ENCODE measurements around the gene EBF4. TPM values are rescaled to one million over a fixed set of nuclear protein-coding genes. Genes with fewer than 3 reads are reported as not detected.
"Not testable (repeated sequence)": the region's sequence is repeated elsewhere in the genome, so short reads cannot be mapped to it uniquely, and the experiment has no call there.

Gene EBF4
- polyA plus RNA-seq, 3 donors = 0.12 TPM; not detected in 2

DNA sequence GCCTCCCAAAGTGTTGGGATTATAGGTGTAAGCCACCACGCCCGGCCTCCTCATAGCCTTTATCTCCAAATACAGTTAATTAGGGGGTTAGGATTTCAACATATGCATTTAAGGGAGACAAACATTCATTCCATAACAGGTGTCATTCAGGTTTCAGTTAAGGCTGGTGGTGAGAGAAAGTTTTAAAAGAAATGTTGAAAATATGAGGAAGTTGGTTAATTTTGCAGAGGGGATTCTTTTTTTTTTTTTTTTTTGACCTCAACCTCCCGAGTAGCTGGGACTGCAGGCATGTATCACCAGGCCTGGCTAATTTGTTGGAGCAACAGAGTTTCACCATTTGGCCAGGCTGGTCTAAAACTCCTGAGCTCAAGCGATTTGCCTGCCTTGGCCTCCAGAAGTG, 12.5 kb upstream of the EBF4 start:
- peaks cover 3 to 5% of the 10 kb centered on the region in 2 donors for H3K4me1 ChIP-seq (ENCODE audit: control insufficient read depth in 1 of 2, insufficient read depth in 2 of 2, low read length in 2 of 2)
- Mint-ChIP-seq H3K27ac (no peak overlapping the region), H3K27me3 (ENCODE audit: low read depth in 3 of 3) (peaks cover 0 to 7% (median 2%) of the 10 kb centered on the region in 3 donors), H3K4me1 (peaks cover 2% of the 10 kb centered on the region), H3K9me3 (peaks cover 6 to 17% (median 7%) of the 10 kb centered on the region in 7 donors), H3K4me3 (no peak overlapping the region), H3K36me3 (no peaks in the 10 kb centered on the region)
- intact Hi-C loops (cut with micrococcal nuclease) = loop anchor here in 1 of 2 donors (10.0 kb wide), 1 partner anchor 315 kb away; no protein-coding TSS in a partner anchor
- H3K79me2 ChIP-seq (ENCODE audit: insufficient read depth, low read length) = no peaks in the 10 kb centered on the region
- H3K4me3 ChIP-seq (replicated peaks in 1 of 3; ENCODE audit: low read depth in 2 of 3, low read length in 3 of 3) = no peak overlapping the region
- no peak overlapping the region for H3K9ac ChIP-seq (ENCODE audit: insufficient read depth, low read length, poor library complexity, severe bottlenecking)
- no peaks in the 10 kb centered on the region for H3K27me3 ChIP-seq (ENCODE audit: control insufficient read depth in 2 of 2, insufficient read depth in 2 of 2, low read length in 2 of 2)
- H3K36me3 ChIP-seq (replicated peaks in 1 of 2; ENCODE audit: control insufficient read depth in 1 of 2, insufficient read depth in 2 of 2, low read length in 2 of 2) = no peaks in the 10 kb centered on the region
- TF ChIP-seq, protein P1, sequence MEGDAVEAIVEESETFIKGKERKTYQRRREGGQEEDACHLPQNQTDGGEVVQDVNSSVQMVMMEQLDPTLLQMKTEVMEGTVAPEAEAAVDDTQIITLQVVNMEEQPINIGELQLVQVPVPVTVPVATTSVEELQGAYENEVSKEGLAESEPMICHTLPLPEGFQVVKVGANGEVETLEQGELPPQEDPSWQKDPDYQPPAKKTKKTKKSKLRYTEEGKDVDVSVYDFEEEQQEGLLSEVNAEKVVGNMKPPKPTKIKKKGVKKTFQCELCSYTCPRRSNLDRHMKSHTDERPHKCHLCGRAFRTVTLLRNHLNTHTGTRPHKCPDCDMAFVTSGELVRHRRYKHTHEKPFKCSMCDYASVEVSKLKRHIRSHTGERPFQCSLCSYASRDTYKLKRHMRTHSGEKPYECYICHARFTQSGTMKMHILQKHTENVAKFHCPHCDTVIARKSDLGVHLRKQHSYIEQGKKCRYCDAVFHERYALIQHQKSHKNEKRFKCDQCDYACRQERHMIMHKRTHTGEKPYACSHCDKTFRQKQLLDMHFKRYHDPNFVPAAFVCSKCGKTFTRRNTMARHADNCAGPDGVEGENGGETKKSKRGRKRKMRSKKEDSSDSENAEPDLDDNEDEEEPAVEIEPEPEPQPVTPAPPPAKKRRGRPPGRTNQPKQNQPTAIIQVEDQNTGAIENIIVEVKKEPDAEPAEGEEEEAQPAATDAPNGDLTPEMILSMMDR (IDR thresholded peaks at IDR 0.05) = no peak
- DNase-seq = no peak
- H3K4me2 ChIP-seq (replicated peaks; ENCODE audit: extremely low read depth, low read length, poor library complexity, severe bottlenecking) = no peak overlapping the region
- H2AFZ ChIP-seq (ENCODE audit: insufficient read depth, low read depth, low read length, poor library complexity, severe bottlenecking) = no peak overlapping the region
- WGBS (ENCODE audit: insufficient coverage) = 50% methylated on average over 2 of the region's 4 CpGs
- no peaks in the 10 kb centered on the region for H4K20me1 ChIP-seq (ENCODE audit: insufficient read depth, low read length)
- H3K27ac ChIP-seq (ENCODE audit: low read depth in 1 of 2, low read length in 2 of 2) = no peak overlapping the region
- peaks cover 8 to 12% of the 10 kb centered on the region in 2 donors for H3K9me3 ChIP-seq (replicated peaks in 1 of 2; ENCODE audit: control insufficient read depth in 1 of 2, insufficient read depth in 1 of 2, low read length in 2 of 2)

DNA sequence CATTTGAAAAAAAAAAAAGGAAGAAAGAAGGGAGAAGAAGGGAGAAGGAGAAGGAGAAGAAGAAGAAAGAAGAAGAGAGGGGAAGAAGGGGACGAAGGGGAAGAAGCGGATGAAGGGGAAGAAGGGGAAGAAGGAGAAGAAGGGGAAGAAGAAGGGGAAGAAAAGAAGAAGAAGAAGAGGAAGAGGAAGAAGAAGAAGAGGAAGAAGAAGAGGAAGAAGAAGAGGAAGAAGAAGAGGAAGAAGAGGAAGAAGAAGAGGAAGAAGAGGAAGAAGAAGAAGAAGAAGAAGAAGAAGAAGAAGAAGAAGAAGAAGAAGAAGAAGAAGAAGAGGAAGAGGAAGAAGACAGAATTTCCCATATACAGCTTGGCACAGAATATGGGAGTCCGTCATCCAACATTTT, 10.5 kb upstream of the EBF4 start:
- Mint-ChIP-seq H3K9me3 (peaks cover 6 to 17% (median 7%) of the 10 kb centered on the region in 7 donors), H3K27ac (peak overlapping the region in 5 of 7 donors; percentile 30 to 82 (median 77)), H3K27me3 (ENCODE audit: low read depth in 3 of 3) (peaks cover 6 to 14% (median 7%) of the 10 kb centered on the region in 3 donors)
- Histone ChIP-seq H3K9me3 (replicated peaks in 1 of 2; ENCODE audit: control insufficient read depth in 1 of 2, insufficient read depth in 1 of 2, low read length in 2 of 2) (peaks cover 8 to 12% of the 10 kb centered on the region in 2 donors), H3K27ac (ENCODE audit: low read depth in 1 of 2, low read length in 2 of 2) (peak overlapping the region in 1 of 2 donors; percentile 51), H3K4me1 (ENCODE audit: control insufficient read depth in 1 of 2, insufficient read depth in 2 of 2, low read length in 2 of 2) (peaks cover 6 to 11% of the 10 kb centered on the region in 2 donors)
- not testable (repeated sequence) for H3K4me1 Mint-ChIP-seq; DNase-seq; H2AFZ ChIP-seq (ENCODE audit: insufficient read depth, low read depth, low read length, poor library complexity, severe bottlenecking); H3K27me3 ChIP-seq (ENCODE audit: control insufficient read depth in 2 of 2, insufficient read depth in 2 of 2, low read length in 2 of 2); H3K4me2 ChIP-seq (replicated peaks; ENCODE audit: extremely low read depth, low read length, poor library complexity, severe bottlenecking); H3K4me3 ChIP-seq (replicated peaks in 1 of 3; ENCODE audit: low read depth in 2 of 3, low read length in 3 of 3); H3K36me3 ChIP-seq (replicated peaks in 1 of 2; ENCODE audit: control insufficient read depth in 1 of 2, insufficient read depth in 2 of 2, low read length in 2 of 2); H3K4me3 Mint-ChIP-seq; H3K36me3 Mint-ChIP-seq; H4K20me1 ChIP-seq (ENCODE audit: insufficient read depth, low read length); H3K9ac ChIP-seq (ENCODE audit: insufficient read depth, low read length, poor library complexity, severe bottlenecking); H3K79me2 ChIP-seq (ENCODE audit: insufficient read depth, low read length)
- WGBS (ENCODE audit: insufficient coverage) = 26% methylated on average over 2 of the region's 3 CpGs
- intact Hi-C loops (cut with micrococcal nuclease) = loop anchor here in 1 of 2 donors (10.0 kb wide), 1 partner anchor 313 kb away; no protein-coding TSS in a partner anchor

DNA sequence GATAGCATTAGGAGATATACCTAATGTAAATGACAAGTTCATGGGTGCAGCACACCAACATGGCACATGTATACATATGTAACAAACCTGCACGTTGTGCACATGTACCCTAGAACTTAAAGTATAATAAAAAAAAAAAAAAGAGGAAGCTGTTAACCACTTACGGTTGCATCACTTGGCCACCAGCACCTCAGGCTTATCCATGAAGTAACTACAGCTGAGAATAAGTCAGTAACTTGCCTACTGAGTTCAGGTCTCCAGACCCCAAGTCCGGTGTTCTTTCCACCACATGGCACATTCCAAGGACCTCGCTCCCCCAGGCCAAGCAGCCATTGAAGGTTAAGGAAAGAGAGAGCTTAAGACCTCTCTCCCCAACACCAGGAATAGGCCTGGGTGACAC, 7.8 kb upstream of the EBF4 start:
- not testable (repeated sequence) for H3K36me3 ChIP-seq (replicated peaks in 1 of 2; ENCODE audit: control insufficient read depth in 1 of 2, insufficient read depth in 2 of 2, low read length in 2 of 2); H4K20me1 ChIP-seq (ENCODE audit: insufficient read depth, low read length); H3K27ac Mint-ChIP-seq; H2AFZ ChIP-seq (ENCODE audit: insufficient read depth, low read depth, low read length, poor library complexity, severe bottlenecking); H3K9ac ChIP-seq (ENCODE audit: insufficient read depth, low read length, poor library complexity, severe bottlenecking); H3K4me3 Mint-ChIP-seq; H3K4me3 ChIP-seq (replicated peaks in 1 of 3; ENCODE audit: low read depth in 2 of 3, low read length in 3 of 3); H3K27ac ChIP-seq (ENCODE audit: low read depth in 1 of 2, low read length in 2 of 2); H3K79me2 ChIP-seq (ENCODE audit: insufficient read depth, low read length); H3K4me2 ChIP-seq (replicated peaks; ENCODE audit: extremely low read depth, low read length, poor library complexity, severe bottlenecking); H3K36me3 Mint-ChIP-seq
- peaks cover 2 to 20% of the 10 kb centered on the region in 2 donors for H3K27me3 ChIP-seq (ENCODE audit: control insufficient read depth in 2 of 2, insufficient read depth in 2 of 2, low read length in 2 of 2)
- peak; percentile 64 to 76 (median 66) for DNase-seq
- WGBS (ENCODE audit: insufficient coverage) = no CpG with 5 or more reads among the region's 4 CpGs
- peaks cover 12% of the 10 kb centered on the region for H3K4me1 Mint-ChIP-seq
- H3K9me3 ChIP-seq (replicated peaks in 1 of 2; ENCODE audit: control insufficient read depth in 1 of 2, insufficient read depth in 1 of 2, low read length in 2 of 2) = peaks cover 8 to 12% of the 10 kb centered on the region in 2 donors
- intact Hi-C loops (cut with micrococcal nuclease) = loop anchor here (5.0 to 10.0 kb wide), 3 partner anchors 57 to 310 kb away; no protein-coding TSS in a partner anchor
- peaks cover 31 to 37% (median 35%) of the 10 kb centered on the region in 3 donors for H3K27me3 Mint-ChIP-seq (ENCODE audit: low read depth in 3 of 3)
- H3K4me1 ChIP-seq (ENCODE audit: control insufficient read depth in 1 of 2, insufficient read depth in 2 of 2, low read length in 2 of 2) = peaks cover 13 to 16% of the 10 kb centered on the region in 2 donors
- H3K9me3 Mint-ChIP-seq = peaks cover 6 to 20% (median 7%) of the 10 kb centered on the region in 7 donors
